Muscle layer of colon (tissue), 2 donors: ENCODE data around the gene IGFALS.
"Not testable (repeated sequence)": the region's sequence is repeated elsewhere in the genome, so short reads cannot be mapped to it uniquely, and the experiment has no call there.

ENCODE experiments used
- H3K27ac ChIP-seq: one replicate; pipeline ENCODE4 v1.7.0; 2013; ENCODE audit warnings: low read depth, mild to moderate bottlenecking, low read length, moderate library complexity
- H3K27me3 ChIP-seq, 2 donors: one replicate each; pipeline ENCODE4 v1.7.0; 2013; ENCODE audit warnings: low read length in 2 of 2, mild to moderate bottlenecking in 2 of 2; ENCODE audit not compliant: insufficient read depth in 2 of 2, control insufficient read depth in 1 of 2
- H3K36me3 ChIP-seq: one replicate; pipeline ENCODE4 v1.7.0; 2013; ENCODE audit warnings: mild to moderate bottlenecking, low read length; ENCODE audit not compliant: insufficient read depth
- H3K4me1 ChIP-seq: one replicate; pipeline ENCODE4 v1.7.0; 2013; ENCODE audit warnings: mild to moderate bottlenecking, low read length; ENCODE audit not compliant: insufficient read depth
- H3K4me3 ChIP-seq, 2 donors: one replicate each; pipeline ENCODE4 v1.7.0; 2013; ENCODE audit warnings: low read length in 2 of 2, low read depth in 1 of 2, mild to moderate bottlenecking in 1 of 2, moderate library complexity in 1 of 2
- H3K9ac ChIP-seq: one replicate; pipeline ENCODE4 v1.7.0; 2013; ENCODE audit warnings: low read length
- H3K9me3 ChIP-seq: one replicate; pipeline ENCODE4 v1.7.0; 2013; ENCODE audit warnings: mild to moderate bottlenecking, low read length
- donor health status: abdominal sarcoma.
- donor health status: Adenocarcinoma of cecum.

Gene IGFALS

DNA sequence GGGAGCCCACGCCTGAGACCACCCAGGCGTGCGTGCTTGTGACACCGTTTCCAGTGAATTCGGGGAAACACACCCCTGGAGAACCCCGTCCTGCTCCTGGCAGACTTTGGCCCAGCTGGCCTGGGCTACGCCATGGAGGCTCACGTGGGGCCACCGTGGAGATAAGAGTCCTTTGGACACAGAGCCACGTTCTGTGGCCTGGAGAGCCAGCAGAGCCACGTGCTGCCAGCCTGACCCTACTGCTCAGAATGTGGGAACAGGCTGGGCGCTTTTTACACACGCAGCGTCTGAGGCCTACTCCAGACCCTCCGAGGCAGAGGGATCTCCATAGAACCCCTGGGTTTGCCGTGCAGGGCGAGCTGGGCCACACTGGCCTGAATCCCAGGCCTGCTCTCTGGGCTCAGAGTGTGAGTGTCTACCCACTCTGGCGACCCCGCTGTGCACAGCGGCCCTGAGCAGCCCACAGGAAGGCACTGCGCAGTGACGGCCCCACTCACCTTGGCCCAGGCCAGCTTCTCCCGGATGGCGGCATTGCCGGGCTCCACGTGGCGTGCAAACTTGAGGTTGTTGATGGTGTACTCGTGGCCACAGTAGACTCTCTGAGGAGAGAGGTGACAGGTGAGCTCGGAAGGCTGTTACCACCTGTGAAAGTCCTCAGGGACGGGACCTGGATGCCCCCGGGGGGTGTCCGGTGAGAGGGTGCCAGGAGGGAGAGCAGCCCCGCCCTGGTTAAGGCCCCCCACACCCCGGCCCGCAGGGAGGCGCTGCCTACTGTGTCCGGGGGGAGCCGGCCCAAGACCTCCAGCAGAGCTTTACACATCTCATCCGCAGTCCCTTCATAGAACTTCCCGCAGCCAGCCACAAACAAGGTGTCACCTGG lies 23.1 kb upstream of the IGFALS start:
- peaks cover 4% of the 10 kb centered on the region for H3K4me1 ChIP-seq
- H3K9ac ChIP-seq = no peak overlapping the region
- no peak overlapping the region for H3K27ac ChIP-seq
- no peak overlapping the region for H3K4me3 ChIP-seq
- no peaks in the 10 kb centered on the region for H3K9me3 ChIP-seq
- H3K27me3 ChIP-seq = no peaks in the 10 kb centered on the region
- peaks cover 43% of the 10 kb centered on the region for H3K36me3 ChIP-seq

DNA sequence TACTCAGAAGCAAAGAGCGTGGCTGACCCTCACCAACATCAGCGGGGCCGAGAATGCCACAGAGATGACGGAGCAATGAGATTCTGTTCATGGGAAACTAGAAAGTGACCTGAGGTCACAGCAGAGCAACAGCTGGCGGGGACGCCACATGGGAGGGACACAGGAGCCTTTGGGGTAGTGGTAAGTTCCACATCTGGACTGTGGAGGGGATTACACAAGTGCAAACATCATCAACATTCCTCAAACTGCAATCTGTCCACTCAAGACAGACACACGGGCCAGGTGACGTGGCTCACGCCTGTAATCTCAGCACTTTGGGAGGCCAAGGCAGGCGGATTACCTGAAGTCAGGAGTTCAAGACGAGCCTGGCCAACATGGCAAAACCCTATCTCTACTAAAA lies 22.0 kb upstream of the IGFALS start:
- H3K9me3 ChIP-seq = no peaks in the 10 kb centered on the region
- H3K36me3 ChIP-seq = peaks cover 32% of the 10 kb centered on the region
- H3K27me3 ChIP-seq = no peaks in the 10 kb centered on the region
- no peak overlapping the region for H3K27ac ChIP-seq
- H3K4me3 ChIP-seq = no peak overlapping the region
- H3K9ac ChIP-seq = no peak overlapping the region
- H3K4me1 ChIP-seq = peaks cover 4% of the 10 kb centered on the region

DNA sequence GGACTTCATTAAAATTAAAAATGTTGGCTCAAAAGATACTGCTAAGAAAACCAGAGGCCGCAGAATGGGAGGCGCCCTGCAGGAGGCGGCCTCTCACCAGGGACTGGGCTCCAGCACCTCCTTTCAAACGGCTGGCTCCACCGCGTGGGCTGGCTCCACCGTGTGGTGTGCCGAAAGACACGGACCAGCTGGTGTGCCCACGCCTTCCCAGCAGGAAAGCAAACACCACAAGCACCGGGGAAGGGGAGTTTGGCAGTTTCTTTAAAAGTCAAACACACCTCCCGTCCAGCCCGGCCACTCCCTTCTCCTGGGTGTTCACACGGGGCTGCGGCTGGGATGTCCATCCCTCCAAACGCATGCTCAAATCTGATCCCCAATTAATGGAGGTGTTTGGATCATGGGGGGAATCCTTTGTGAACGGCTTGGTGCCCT lies 19.2 kb upstream of the IGFALS start:
- peaks cover 4% of the 10 kb centered on the region for H3K4me1 ChIP-seq
- no peak overlapping the region for H3K4me3 ChIP-seq
- no peak overlapping the region for H3K27ac ChIP-seq
- no peaks in the 10 kb centered on the region for H3K9me3 ChIP-seq
- no peaks in the 10 kb centered on the region for H3K27me3 ChIP-seq
- no peak overlapping the region for H3K9ac ChIP-seq
- H3K36me3 ChIP-seq = peaks cover 42% of the 10 kb centered on the region

DNA sequence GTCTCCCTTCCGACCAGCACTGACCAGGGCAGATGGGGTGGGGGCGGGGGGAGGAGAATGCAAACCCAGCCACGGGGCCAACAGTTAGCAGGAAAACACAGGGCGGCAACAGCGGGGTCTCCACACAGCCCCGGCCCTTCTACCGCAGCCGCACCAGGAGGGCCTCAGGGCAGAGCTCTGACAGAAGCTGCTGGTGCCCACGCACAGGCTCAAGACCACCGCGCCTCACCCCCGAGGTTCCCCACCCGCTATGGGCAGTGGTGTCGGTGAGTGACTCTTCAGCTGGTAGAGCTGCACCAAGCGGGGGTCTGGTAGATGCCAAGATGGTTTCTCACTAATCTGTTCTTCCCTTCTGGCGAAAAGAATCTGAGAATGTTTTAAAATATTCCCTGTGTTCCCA lies 17.0 kb upstream of the IGFALS start:
- no peaks in the 10 kb centered on the region for H3K27me3 ChIP-seq
- no peak overlapping the region for H3K4me3 ChIP-seq
- peaks cover 4% of the 10 kb centered on the region for H3K4me1 ChIP-seq
- H3K9me3 ChIP-seq = no peaks in the 10 kb centered on the region
- no peak overlapping the region for H3K27ac ChIP-seq
- H3K9ac ChIP-seq = no peak overlapping the region
- peaks cover 42% of the 10 kb centered on the region for H3K36me3 ChIP-seq

DNA sequence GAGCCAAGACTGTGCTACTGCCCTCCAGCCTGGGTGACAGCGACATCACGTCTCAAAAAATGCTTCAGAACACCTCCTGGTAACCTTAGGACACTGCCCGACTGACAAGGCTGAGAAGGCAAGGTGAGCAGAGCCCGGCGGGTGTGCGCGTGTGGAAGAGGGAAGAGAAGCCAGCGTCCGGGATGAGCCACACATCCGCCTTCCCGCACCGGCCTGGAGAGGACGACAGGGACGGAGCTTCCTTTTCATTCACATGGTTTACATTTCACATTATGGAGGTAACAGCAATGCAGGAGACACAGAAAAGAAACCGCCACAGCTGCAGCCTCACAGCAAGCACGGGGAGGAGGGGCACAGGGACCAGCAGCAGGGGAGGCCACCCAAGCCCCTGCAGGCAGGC lies 16.6 kb upstream of the IGFALS start:
- no peak overlapping the region for H3K27ac ChIP-seq
- no peaks in the 10 kb centered on the region for H3K9me3 ChIP-seq

DNA sequence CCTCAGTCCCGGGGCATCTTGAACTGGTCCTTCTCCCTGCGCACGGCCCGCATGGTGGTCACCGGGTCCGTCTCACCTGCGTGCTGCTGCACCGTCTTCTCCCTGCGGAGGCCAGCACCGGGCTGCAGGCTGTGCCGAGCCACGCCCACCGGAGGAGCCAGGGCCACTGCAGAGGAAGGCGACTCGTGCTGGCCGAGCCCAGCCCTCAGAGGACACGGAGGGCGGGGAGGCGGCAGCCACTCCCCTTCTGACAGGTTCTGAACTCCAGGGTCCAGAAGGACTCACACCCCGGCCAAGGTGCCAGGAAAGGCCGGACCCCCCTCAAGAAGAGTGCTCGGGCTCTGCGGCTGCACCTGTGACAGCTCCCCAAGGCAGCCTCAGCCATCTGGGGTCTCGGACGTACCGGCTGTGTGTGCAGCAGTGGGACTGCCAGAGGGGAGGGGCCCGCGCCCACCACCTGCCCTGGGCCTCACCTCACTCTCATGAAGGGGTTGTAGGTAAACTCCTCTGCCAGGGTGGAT lies 15.8 kb upstream of the IGFALS start:
- peaks cover 4% of the 10 kb centered on the region for H3K4me1 ChIP-seq
- no peak overlapping the region for H3K27ac ChIP-seq
- no peaks in the 10 kb centered on the region for H3K9me3 ChIP-seq
- H3K27me3 ChIP-seq = no peaks in the 10 kb centered on the region
- H3K9ac ChIP-seq = no peak overlapping the region
- H3K36me3 ChIP-seq = peaks cover 42% of the 10 kb centered on the region
- H3K4me3 ChIP-seq = no peak overlapping the region

More for the DNA sequence above, 16.6 kb upstream of the IGFALS start:
- H3K36me3 ChIP-seq = peaks cover 42% of the 10 kb centered on the region
- H3K9ac ChIP-seq = no peak overlapping the region
- no peak overlapping the region for H3K4me3 ChIP-seq
- peaks cover 4% of the 10 kb centered on the region for H3K4me1 ChIP-seq
- H3K27me3 ChIP-seq = no peaks in the 10 kb centered on the region

DNA sequence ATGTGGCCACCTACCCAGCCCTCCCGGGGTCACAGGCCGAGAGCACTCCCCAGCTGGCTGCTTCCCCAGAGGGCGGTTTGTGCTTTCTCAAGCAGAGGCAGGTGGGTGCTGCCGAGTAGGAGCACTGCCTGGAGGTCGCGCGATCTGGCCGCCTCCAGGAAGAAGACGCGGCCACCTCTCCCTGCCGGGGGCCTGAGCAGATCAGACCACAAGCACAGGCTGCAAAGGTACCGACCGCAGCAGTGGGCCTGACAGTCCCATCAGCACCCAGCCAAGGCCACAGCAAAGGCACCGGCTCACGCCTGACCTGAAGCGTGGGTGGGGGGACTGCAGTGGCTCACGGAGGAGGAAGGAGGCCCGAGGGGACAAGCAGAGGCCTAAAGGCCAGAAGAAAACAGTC lies 15.2 kb upstream of the IGFALS start:
- H3K9ac ChIP-seq = no peak overlapping the region
- no peaks in the 10 kb centered on the region for H3K9me3 ChIP-seq
- H3K4me1 ChIP-seq = peaks cover 4% of the 10 kb centered on the region
- H3K27me3 ChIP-seq = no peaks in the 10 kb centered on the region
- H3K36me3 ChIP-seq = peaks cover 39% of the 10 kb centered on the region
- no peak overlapping the region for H3K27ac ChIP-seq
- no peak overlapping the region for H3K4me3 ChIP-seq

DNA sequence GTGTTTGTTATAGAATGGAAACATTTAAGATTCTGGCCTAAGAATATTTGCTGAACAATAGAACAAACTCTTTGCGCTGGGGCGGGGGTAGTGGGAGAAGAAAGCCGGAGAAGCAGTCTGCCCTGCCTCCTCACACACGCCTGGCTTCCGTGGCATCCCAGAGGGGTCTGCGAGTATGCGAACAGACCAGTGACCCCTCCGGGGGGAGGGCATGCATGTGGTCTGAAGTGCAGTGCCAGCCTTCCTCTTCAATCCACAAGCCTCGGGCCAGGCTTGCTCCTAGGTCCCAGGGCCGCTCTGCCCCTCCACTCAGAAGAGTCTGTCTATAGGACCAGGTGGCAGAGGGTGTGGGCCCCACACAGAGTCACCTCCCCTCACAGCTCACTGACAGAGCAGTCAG lies 14.1 kb upstream of the IGFALS start:
- Histone ChIP-seq H3K27me3 (no peaks in the 10 kb centered on the region), H3K9me3 (no peaks in the 10 kb centered on the region), H3K27ac (no peak overlapping the region), H3K4me3 (no peak overlapping the region), H3K4me1 (no peaks in the 10 kb centered on the region), H3K9ac (no peak overlapping the region), H3K36me3 (peaks cover 32% of the 10 kb centered on the region)

DNA sequence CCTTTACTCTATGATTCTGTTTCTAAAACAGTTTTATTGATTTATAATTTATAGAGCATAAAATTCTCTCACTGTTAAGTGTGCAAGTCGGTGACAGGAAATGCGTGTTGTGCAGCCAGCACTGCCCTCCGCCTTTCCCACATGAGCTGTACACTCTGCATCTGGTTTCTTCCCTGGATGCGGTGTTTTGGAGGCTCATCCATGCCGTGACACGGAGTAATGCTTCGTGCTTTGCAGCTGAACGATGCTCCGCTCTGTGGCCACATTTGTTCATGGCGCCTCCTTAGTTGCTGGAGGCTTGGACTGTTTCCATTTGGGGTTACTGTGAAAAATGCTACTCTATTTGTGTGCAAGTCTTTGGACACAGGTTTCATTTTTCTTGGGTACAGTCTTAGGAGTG lies 7.2 kb upstream of the IGFALS start:
- H3K9ac ChIP-seq = no peak overlapping the region

DNA sequence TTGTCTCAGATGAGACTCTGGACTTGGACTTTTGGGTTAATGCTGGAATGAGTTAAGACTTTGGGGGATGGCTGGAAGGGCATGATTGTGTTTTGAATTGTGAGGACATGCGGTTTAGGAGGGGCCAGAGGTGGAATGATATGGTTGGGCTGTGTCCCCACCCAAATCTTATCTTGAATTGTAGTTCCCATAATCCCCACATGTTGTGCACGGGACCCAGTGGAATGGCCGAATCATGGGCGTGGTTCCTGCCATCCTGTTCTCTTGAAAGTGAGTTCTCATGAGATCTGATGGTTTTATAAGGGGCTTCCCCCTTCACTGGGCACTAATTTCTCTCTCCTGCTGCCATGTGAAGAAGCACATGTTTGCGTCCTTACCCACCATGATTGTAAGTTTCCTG lies 5.8 kb upstream of the IGFALS start:
- not testable (repeated sequence) for H3K27ac ChIP-seq, H3K9me3 ChIP-seq, H3K27me3 ChIP-seq, H3K4me3 ChIP-seq, H3K36me3 ChIP-seq, H3K9ac ChIP-seq, H3K4me1 ChIP-seq

More for the DNA sequence above, 7.2 kb upstream of the IGFALS start:
- Histone ChIP-seq H3K36me3 (no peaks in the 10 kb centered on the region), H3K27ac (no peak overlapping the region), H3K4me3 (no peak overlapping the region), H3K4me1 (no peaks in the 10 kb centered on the region), H3K9me3 (no peaks in the 10 kb centered on the region), H3K27me3 (no peaks in the 10 kb centered on the region)

DNA sequence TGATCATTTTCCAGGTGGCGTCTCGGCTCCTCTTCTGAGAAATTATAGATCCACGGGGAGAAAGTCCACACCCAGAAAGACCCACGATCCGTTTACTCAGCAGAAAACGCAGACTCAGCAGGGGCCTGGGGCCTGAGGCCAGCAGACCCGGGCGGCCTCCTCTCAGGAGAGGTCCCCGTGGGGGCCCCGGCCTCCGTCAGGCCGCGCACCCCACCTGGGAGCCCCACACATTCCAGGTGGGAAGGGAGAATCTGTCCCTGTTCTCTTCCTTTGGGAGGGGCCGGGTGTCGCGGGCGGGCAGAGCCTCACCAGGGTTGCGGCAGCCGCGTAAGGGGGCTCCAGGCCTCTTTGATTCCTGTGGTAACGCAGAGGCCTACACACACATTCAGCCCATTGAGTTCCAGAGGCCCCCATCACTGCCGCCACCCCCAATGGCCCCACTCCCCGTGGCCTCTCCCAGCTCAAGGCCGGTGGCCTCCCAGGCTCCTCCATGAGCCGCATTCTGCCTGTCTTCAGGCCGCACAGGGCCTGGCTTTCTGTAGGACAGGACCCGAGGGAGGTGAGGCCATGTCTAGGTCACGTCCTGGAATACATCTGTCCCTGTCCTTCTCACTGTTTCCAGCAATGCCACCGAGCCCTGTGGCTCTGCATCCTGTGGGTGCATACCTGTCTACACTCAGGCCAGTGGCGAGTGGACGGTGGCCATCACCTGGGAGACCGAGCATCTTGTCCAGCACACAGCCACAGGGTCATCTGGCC lies 1.6 kb upstream of the IGFALS start:
- H3K27me3 ChIP-seq = no peaks in the 10 kb centered on the region
- H3K9ac ChIP-seq = no peak overlapping the region
- no peaks in the 10 kb centered on the region for H3K4me1 ChIP-seq
- H3K4me3 ChIP-seq = no peak overlapping the region
- no peaks in the 10 kb centered on the region for H3K9me3 ChIP-seq
- no peaks in the 10 kb centered on the region for H3K36me3 ChIP-seq
- no peak overlapping the region for H3K27ac ChIP-seq
